ENCODE data around the gene MUC6.

The MUC6 gene

GRCh38 chr11:1030556-1030955, 6.0 kb downstream of the MUC6 start:
- no peaks in the 10 kb centered on the region for H3K27me3 ChIP-seq (ENCODE audit: control insufficient read depth, insufficient read depth, low read length)
- no peaks in the 10 kb centered on the region for H3K9me3 ChIP-seq (ENCODE audit: control insufficient read depth, low read depth, low read length)
- H3K4me3 ChIP-seq (ENCODE audit: low read length) = no peak overlapping the region
- no peaks in the 10 kb centered on the region for H3K36me3 ChIP-seq (ENCODE audit: control insufficient read depth, low read depth, low read length)
- no peak overlapping the region for H3K27ac ChIP-seq (ENCODE audit: low read length)
- no peaks in the 10 kb centered on the region for H3K4me1 ChIP-seq (ENCODE audit: control insufficient read depth, low read depth, low read length)
- no peak overlapping the region for H3K9ac ChIP-seq (ENCODE audit: low read length)

DNA sequence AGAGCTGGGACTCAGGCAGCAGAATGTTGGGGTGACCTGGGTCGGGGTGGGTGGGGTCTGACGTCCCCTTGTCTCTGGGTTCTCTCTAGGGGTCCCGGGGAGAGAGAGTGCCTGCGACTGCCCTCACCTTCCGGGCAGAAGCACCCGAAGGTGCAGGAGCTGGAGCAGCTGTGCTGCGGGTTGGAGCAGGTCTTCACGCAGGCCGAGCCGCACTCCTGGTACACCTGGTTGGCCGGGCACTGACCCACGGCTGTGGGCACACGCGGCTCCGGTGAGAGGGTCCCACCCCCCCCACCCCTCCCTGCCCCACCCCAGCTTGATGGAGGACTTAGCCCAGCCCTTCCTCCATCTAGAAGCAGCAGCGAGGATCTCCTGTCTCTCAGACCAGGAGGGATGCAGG, 6.4 kb downstream of the MUC6 start:
- no peak overlapping the region for H3K9ac ChIP-seq (ENCODE audit: low read length)
- no peak overlapping the region for H3K4me3 ChIP-seq (ENCODE audit: low read length)
- no peaks in the 10 kb centered on the region for H3K36me3 ChIP-seq (ENCODE audit: control insufficient read depth, low read depth, low read length)
- no peaks in the 10 kb centered on the region for H3K4me1 ChIP-seq (ENCODE audit: control insufficient read depth, low read depth, low read length)
- H3K9me3 ChIP-seq (ENCODE audit: control insufficient read depth, low read depth, low read length) = no peaks in the 10 kb centered on the region
- H3K27me3 ChIP-seq (ENCODE audit: control insufficient read depth, insufficient read depth, low read length) = no peaks in the 10 kb centered on the region
- H3K27ac ChIP-seq (ENCODE audit: low read length) = no peak overlapping the region

DNA sequence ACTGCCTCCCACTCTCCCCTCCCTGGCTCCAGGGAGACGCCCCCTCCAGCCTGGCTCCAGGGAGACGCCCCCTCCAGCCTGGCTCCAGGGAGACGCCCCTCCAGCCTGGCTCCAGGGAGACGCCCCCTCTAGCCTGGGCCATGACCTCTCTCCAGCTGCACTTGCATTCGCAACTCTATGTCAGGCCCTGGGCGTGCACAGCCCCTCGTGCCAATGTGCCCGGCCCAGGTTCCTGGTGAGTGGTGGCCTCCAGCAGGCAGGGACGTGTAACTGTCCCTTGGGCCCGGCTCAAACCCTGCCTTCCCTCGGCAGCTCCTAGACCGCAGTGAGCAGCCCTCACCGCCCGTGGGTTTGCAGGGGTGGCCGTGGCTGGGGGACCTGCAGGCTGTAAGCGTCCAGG, 6.9 kb downstream of the MUC6 start:
- Histone ChIP-seq H3K4me1 (ENCODE audit: control insufficient read depth, low read depth, low read length) (no peaks in the 10 kb centered on the region), H3K9me3 (ENCODE audit: control insufficient read depth, low read depth, low read length) (no peaks in the 10 kb centered on the region), H3K27ac (ENCODE audit: low read length) (no peak overlapping the region), H3K9ac (ENCODE audit: low read length) (no peak overlapping the region), H3K4me3 (ENCODE audit: low read length) (no peak overlapping the region), H3K27me3 (ENCODE audit: control insufficient read depth, insufficient read depth, low read length) (no peaks in the 10 kb centered on the region), H3K36me3 (ENCODE audit: control insufficient read depth, low read depth, low read length) (no peaks in the 10 kb centered on the region)

- no peak overlapping the region for H3K9ac ChIP-seq (ENCODE audit: low read length)
- no peak overlapping the region for H3K4me3 ChIP-seq (ENCODE audit: low read length)
- no peak overlapping the region for H3K27ac ChIP-seq (ENCODE audit: low read length)
- H3K9me3 ChIP-seq (ENCODE audit: control insufficient read depth, low read depth, low read length) = no peaks in the 10 kb centered on the region
- no peaks in the 10 kb centered on the region for H3K4me1 ChIP-seq (ENCODE audit: control insufficient read depth, low read depth, low read length)
- no peaks in the 10 kb centered on the region for H3K27me3 ChIP-seq (ENCODE audit: control insufficient read depth, insufficient read depth, low read length)
- H3K36me3 ChIP-seq (ENCODE audit: control insufficient read depth, low read depth, low read length) = no peaks in the 10 kb centered on the region
Observed at GRCh38 chr11:1029051-1029450, 7.5 kb downstream of the MUC6 start.

DNA sequence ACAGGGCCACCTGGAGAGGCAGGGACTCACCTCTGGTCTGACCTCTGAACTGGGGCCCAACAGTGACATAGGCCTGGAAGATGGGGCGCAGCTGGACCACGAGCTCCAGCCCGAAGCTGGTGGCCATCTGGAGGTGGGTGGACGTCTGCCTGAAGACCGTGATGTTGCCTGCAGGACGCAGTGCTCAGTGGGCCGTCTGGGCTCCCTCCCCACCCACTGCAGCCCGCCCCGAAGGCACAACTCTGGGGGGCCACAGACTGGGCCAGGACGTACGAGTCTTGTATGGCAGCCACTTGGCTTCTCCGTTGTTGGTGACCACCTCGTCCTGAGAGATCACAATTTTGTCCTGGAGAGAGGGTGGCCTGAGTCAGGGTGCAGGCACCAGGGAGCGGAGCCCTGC, 7.9 kb downstream of the MUC6 start:
- H3K4me1 ChIP-seq (ENCODE audit: control insufficient read depth, low read depth, low read length) = no peaks in the 10 kb centered on the region
- H3K9me3 ChIP-seq (ENCODE audit: control insufficient read depth, low read depth, low read length) = no peaks in the 10 kb centered on the region
- no peak overlapping the region for H3K27ac ChIP-seq (ENCODE audit: low read length)
- no peaks in the 10 kb centered on the region for H3K36me3 ChIP-seq (ENCODE audit: control insufficient read depth, low read depth, low read length)
- no peak overlapping the region for H3K9ac ChIP-seq (ENCODE audit: low read length)
- H3K27me3 ChIP-seq (ENCODE audit: control insufficient read depth, insufficient read depth, low read length) = no peaks in the 10 kb centered on the region
- H3K4me3 ChIP-seq (ENCODE audit: low read length) = no peak overlapping the region

DNA sequence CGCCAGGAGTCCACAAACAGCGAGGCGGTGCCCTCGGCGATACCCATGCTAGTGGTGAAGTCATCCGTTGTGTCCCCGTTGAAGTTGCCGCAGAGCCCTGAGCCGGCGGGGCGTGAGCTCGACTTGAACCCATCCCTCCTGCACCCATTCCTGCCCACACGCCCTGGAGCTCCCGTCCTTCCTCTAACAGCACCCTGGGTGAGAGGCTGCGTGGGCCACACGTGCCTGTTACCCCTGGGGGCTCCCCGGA, 8.3 kb downstream of the MUC6 start:
- Histone ChIP-seq H3K4me3 (ENCODE audit: low read length) (no peak overlapping the region), H3K9ac (ENCODE audit: low read length) (no peak overlapping the region), H3K27me3 (ENCODE audit: control insufficient read depth, insufficient read depth, low read length) (no peaks in the 10 kb centered on the region), H3K36me3 (ENCODE audit: control insufficient read depth, low read depth, low read length) (no peaks in the 10 kb centered on the region), H3K9me3 (ENCODE audit: control insufficient read depth, low read depth, low read length) (no peaks in the 10 kb centered on the region), H3K4me1 (ENCODE audit: control insufficient read depth, low read depth, low read length) (no peaks in the 10 kb centered on the region), H3K27ac (ENCODE audit: low read length) (no peak overlapping the region)

DNA sequence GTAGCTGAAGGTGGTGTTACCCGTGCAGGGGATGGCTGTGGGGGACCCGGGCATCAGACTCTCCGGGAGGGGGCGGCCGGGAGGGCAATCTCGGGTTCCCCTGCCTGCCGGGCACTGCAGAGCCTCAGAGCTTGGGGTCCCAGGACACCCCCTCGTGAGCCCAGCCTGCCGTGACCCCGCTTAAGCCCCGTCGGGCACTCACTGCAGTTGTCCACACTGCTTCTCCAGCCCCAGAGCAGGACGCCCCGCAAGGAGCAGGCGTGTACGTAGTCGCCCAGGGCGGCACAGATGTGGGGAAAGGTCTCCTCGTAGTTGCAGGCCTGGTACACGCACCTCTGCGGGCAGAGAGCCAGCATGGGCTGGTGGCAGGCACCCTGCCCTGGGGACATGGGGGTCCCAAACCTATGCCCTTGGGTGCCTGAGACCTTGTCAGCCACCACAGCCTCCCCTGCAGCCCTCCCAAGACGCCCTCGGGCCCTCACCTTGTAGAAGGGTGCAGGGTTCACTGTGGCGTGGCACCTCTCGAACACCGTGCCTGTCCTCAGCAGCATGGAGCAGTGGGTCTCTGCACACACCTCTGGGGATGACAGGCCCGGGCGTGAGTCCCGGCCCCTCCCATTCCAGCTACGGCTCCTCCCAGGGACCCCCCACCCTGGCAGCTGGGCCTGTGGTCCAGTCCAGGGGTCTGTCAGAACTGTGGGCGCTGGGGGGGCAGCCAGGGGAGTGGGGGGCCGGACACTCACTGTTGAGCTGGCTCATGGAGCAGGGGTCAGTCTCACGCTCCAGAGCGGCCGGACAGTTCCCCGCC, 8.8 kb downstream of the MUC6 start:
- no peak overlapping the region for H3K27ac ChIP-seq (ENCODE audit: low read length)
- no peak overlapping the region for H3K9ac ChIP-seq (ENCODE audit: low read length)
- no peaks in the 10 kb centered on the region for H3K27me3 ChIP-seq (ENCODE audit: control insufficient read depth, insufficient read depth, low read length)
- H3K4me3 ChIP-seq (ENCODE audit: low read length) = no peak overlapping the region
- no peaks in the 10 kb centered on the region for H3K4me1 ChIP-seq (ENCODE audit: control insufficient read depth, low read depth, low read length)
- no peaks in the 10 kb centered on the region for H3K36me3 ChIP-seq (ENCODE audit: control insufficient read depth, low read depth, low read length)
- no peaks in the 10 kb centered on the region for H3K9me3 ChIP-seq (ENCODE audit: control insufficient read depth, low read depth, low read length)

DNA sequence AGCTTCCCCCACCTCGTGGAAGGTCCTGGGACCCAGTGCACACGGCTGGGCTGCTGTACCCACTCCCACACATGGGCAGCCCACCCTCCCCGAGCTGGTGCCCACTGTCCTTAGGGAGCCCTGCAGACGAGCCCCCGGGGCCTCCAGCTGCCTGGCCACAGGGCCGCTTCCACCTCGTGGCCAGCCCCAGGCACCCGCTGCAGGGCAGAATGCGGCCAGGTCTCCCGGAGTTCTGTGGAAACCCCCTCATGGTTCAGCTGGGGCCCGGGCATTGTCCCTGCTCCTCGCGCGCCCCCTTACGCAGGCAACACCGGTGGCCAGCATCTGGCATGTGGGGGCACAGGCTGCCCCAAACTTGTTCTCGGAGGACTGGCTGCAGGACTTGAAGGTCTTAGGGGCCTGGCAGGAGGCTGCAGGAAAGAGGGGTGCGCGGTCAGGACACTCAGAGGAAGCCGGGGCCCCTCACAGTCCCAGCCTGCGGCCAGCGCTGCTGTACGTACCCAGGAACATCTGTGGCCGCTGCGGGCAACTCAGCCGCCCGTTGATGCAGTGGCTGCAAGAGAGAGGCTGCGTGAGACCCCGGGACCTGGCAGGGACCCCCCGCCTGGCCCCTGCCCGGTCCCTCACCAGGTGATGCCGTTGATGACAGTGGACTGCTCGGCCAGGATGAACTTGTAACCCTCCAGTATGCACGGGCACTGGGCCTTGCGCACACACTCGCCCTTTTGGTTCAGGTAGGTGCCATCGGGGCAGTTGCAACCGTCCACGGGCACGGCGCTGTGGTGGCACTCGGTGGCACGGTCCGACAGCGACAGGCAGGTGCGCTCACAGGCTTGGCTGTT, 9.7 kb downstream of the MUC6 start:
- H3K9ac ChIP-seq (ENCODE audit: low read length) = no peak overlapping the region
- H3K4me3 ChIP-seq (ENCODE audit: low read length) = no peak overlapping the region
- H3K4me1 ChIP-seq (ENCODE audit: control insufficient read depth, low read depth, low read length) = no peaks in the 10 kb centered on the region
- no peaks in the 10 kb centered on the region for H3K9me3 ChIP-seq (ENCODE audit: control insufficient read depth, low read depth, low read length)
- no peak overlapping the region for H3K27ac ChIP-seq (ENCODE audit: low read length)
- H3K27me3 ChIP-seq (ENCODE audit: control insufficient read depth, insufficient read depth, low read length) = no peaks in the 10 kb centered on the region
- H3K36me3 ChIP-seq (ENCODE audit: control insufficient read depth, low read depth, low read length) = no peaks in the 10 kb centered on the region

GRCh38 chr11:1026163-1026450, 10.4 kb downstream of the MUC6 start:
- H3K4me1 ChIP-seq (ENCODE audit: control insufficient read depth, low read depth, low read length) = no peaks in the 10 kb centered on the region
- no peak overlapping the region for H3K27ac ChIP-seq (ENCODE audit: low read length)
- no peak overlapping the region for H3K4me3 ChIP-seq (ENCODE audit: low read length)
- H3K27me3 ChIP-seq (ENCODE audit: control insufficient read depth, insufficient read depth, low read length) = no peaks in the 10 kb centered on the region
- H3K9ac ChIP-seq (ENCODE audit: low read length) = no peak overlapping the region
- H3K9me3 ChIP-seq (ENCODE audit: control insufficient read depth, low read depth, low read length) = no peaks in the 10 kb centered on the region
- H3K36me3 ChIP-seq (ENCODE audit: control insufficient read depth, low read depth, low read length) = no peaks in the 10 kb centered on the region

- Histone ChIP-seq H3K27me3 (ENCODE audit: control insufficient read depth, insufficient read depth, low read length) (no peaks in the 10 kb centered on the region), H3K4me1 (ENCODE audit: control insufficient read depth, low read depth, low read length) (no peaks in the 10 kb centered on the region), H3K36me3 (ENCODE audit: control insufficient read depth, low read depth, low read length) (no peaks in the 10 kb centered on the region), H3K9me3 (ENCODE audit: control insufficient read depth, low read depth, low read length) (no peaks in the 10 kb centered on the region), H3K27ac (ENCODE audit: low read length) (no peak overlapping the region), H3K4me3 (ENCODE audit: low read length) (no peak overlapping the region), H3K9ac (ENCODE audit: low read length) (no peak overlapping the region)
Observed at GRCh38 chr11:1025410-1026162, 10.9 kb downstream of the MUC6 start.

GRCh38 chr11:1024597-1025409, 11.7 kb downstream of the MUC6 start:
- H3K27me3 ChIP-seq (ENCODE audit: control insufficient read depth, insufficient read depth, low read length) = no peaks in the 10 kb centered on the region
- no peaks in the 10 kb centered on the region for H3K36me3 ChIP-seq (ENCODE audit: control insufficient read depth, low read depth, low read length)
- no peak overlapping the region for H3K4me3 ChIP-seq (ENCODE audit: low read length)
- H3K9ac ChIP-seq (ENCODE audit: low read length) = no peak overlapping the region
- H3K9me3 ChIP-seq (ENCODE audit: control insufficient read depth, low read depth, low read length) = no peaks in the 10 kb centered on the region
- H3K27ac ChIP-seq (ENCODE audit: low read length) = no peak overlapping the region
- no peaks in the 10 kb centered on the region for H3K4me1 ChIP-seq (ENCODE audit: control insufficient read depth, low read depth, low read length)

All from iPS-18a (cell line).